ENCODE results near the gene ITGAE. TPM values are rescaled to one million over a fixed set of nuclear protein-coding genes. Genes with fewer than 3 reads are reported as not detected.

ITGAE gene
- total RNA-seq, 4 donors from 2014 or later, result 8.3 to 13.9 (median 9.6) TPM

- TF ChIP-seq CTCF (IDR thresholded peaks at IDR 0.05), result no peak
- TF ChIP-seq POLR2A (IDR thresholded peaks at IDR 0.05), result no peak
- H3K4me3 ChIP-seq (ENCODE audit: low read depth, poor library complexity, severe bottlenecking), result no peak overlapping the region
- intact Hi-C loops (cut with DNase I; ENCODE audit: low total_unique reads), result no loop called here
- no peak for DNase-seq (ENCODE audit: low spot score in 2 of 2)
- WGBS, 2 donors, result 59 to 74% methylated on average over 6 of the region's 6 CpGs
Observed at GRCh38 chr17:3804503-3804931, 3.5 kb upstream of the ITGAE start.

GRCh38 chr17:3803308-3803640, 2.3 kb upstream of the ITGAE start:
- DNase-seq (ENCODE audit: low spot score in 2 of 2), result no peak
- no peak overlapping the region for H3K4me3 ChIP-seq (ENCODE audit: low read depth, poor library complexity, severe bottlenecking)
- TF ChIP-seq POLR2A (IDR thresholded peaks at IDR 0.05) (no peak), CTCF (IDR thresholded peaks at IDR 0.05) (no peak)
- intact Hi-C loops (cut with DNase I; ENCODE audit: low total_unique reads), result no loop called here
- WGBS, 2 donors, result 76 to 77% methylated on average over 5 of the region's 5 CpGs

GRCh38 chr17:3802461-3803307, 1.7 kb upstream of the ITGAE start:
- intact Hi-C loops (cut with DNase I; ENCODE audit: low total_unique reads), result no loop called here
- 67 to 78% methylated on average over 19 of the region's 19 CpGs for WGBS, 2 donors
- TF ChIP-seq CTCF (IDR thresholded peaks at IDR 0.05), result peak in 1 of 3 donors; percentile 55
- no peak for TF ChIP-seq POLR2A (IDR thresholded peaks at IDR 0.05)
- DNase-seq (ENCODE audit: low spot score in 2 of 2), result peak in 1 of 2 donors; percentile 78
- H3K4me3 ChIP-seq (ENCODE audit: low read depth, poor library complexity, severe bottlenecking), result no peak overlapping the region

GRCh38 chr17:3801792-3802191, 804 bp upstream of the ITGAE start:
- peak in 1 of 2 donors; percentile 46 for DNase-seq (ENCODE audit: low spot score in 2 of 2)
- 90 to 93% methylated on average over 10 of the region's 10 CpGs for WGBS, 2 donors
- no peak overlapping the region for H3K4me3 ChIP-seq (ENCODE audit: low read depth, poor library complexity, severe bottlenecking)
- TF ChIP-seq POLR2A (IDR thresholded peaks at IDR 0.05) (no peak), CTCF (IDR thresholded peaks at IDR 0.05) (no peak)
- intact Hi-C loops (cut with DNase I; ENCODE audit: low total_unique reads), result no loop called here

GRCh38 chr17:3801347-3801746, 359 bp upstream of the ITGAE start:
- intact Hi-C loops (cut with DNase I; ENCODE audit: low total_unique reads), result no loop called here
- WGBS, 2 donors, result 87 to 94% methylated on average over 7 of the region's 7 CpGs
- DNase-seq (ENCODE audit: low spot score in 2 of 2), result no peak
- TF ChIP-seq POLR2A (IDR thresholded peaks at IDR 0.05), result no peak
- no peak for TF ChIP-seq CTCF (IDR thresholded peaks at IDR 0.05)
- no peak overlapping the region for H3K4me3 ChIP-seq (ENCODE audit: low read depth, poor library complexity, severe bottlenecking)

Measured in lower leg skin (tissue), 4 donors.